HCT116 (cell line): ENCODE measurements around the gene CDK5RAP2. TPM values are rescaled to one million over a fixed set of nuclear protein-coding genes. Genes with fewer than 3 reads are reported as not detected.

ENCODE experiments used
- ATAC-seq: fragments of 200-7000 bp; cut with Tn5 transposase; 2 replicates; pipeline ENCODE4 v1.9.1; 2020; ENCODE audit warnings: mild to moderate bottlenecking, moderate library complexity
- BruUV-seq: library from RNA; stranded (reverse); fragments of 400-500 nt; replicated peaks from 2 replicates; lab custom pipeline; 2021; lab: Mats Ljungman, UMichigan
- CTCF ChIA-PET: fragments of 300-600 bp; sonication (Branson Sonifier 250); formaldehyde crosslinking; loops from one replicate; lab custom pipeline; 2021; ENCODE audit warnings: antibody characterized with exemption; lab: Charles Lee
- POLR2A ChIA-PET: fragments of 300-600, 350-600 bp; sonication (Branson Sonifier 250); formaldehyde crosslinking; loops from one replicate; lab custom pipeline; 2021; ENCODE audit warnings: antibody characterized with exemption; lab: Charles Lee
- RAD21 ChIA-PET, 2 experiments: fragments of 300-600 bp; sonication (Branson Sonifier 250); formaldehyde crosslinking; loops; one replicate each; lab custom pipeline; 2023; ENCODE audit warnings: low total read pairs in 2 of 2; ENCODE audit not compliant: uncharacterized antibody in 2 of 2, unreplicated experiment in 2 of 2, low non-redundant PET in 1 of 2; lab: Charles Lee
- DNase-seq: peaks from one replicate; pipeline ENCODE4 v3.0.0-alpha.2; 2010; ENCODE audit warnings: low read depth, low spot score
- H2AFZ ChIP-seq: fragments of 200-600 bp; shearing (Covaris generic), sonication (generic); 2 replicates; pipeline ENCODE4 v1.6.1; 2017; ENCODE audit warnings: low read depth, mixed run types, mixed read lengths, antibody characterized with exemption, low read length; ENCODE audit not compliant: poor library complexity, severe bottlenecking
- H3K27ac ChIP-seq: 2 replicates; pipeline ENCODE4 v1.5.1; 2012; ENCODE audit warnings: low read depth, low read length
- H3K27me3 ChIP-seq: fragments of 200-600 bp; sonication (generic); 2 replicates; pipeline ENCODE4 v1.6.1; 2016; ENCODE audit warnings: mixed run types, low read length, mixed read lengths; ENCODE audit not compliant: insufficient read depth
- H3K36me3 ChIP-seq, 2 experiments: fragments of 200-500 bp in 1 of 2; fragments of 200-600 bp in 1 of 2; sonication (Bioruptor generic) in 1 of 2; sonication (generic) in 1 of 2; 2 replicates each; pipeline versions ENCODE4 v1.5.1 to v1.6.1; 2014 to 2016; ENCODE audit warnings: low read length in 2 of 2, inconsistent platforms in 1 of 2, mixed read lengths in 1 of 2, mixed run types in 1 of 2; ENCODE audit not compliant: insufficient read depth in 2 of 2, control insufficient read depth in 1 of 2
- H3K4me1 ChIP-seq, 2 experiments: fragments of 200-600 bp in 1 of 2; sonication (generic) in 1 of 2; 2 replicates each; pipeline versions ENCODE4 v1.5.1 to v1.6.1; 2012 to 2017; ENCODE audit warnings: low read length in 2 of 2, inconsistent platforms in 1 of 2, mild to moderate bottlenecking in 1 of 2, mixed read lengths in 1 of 2, mixed run types in 1 of 2, moderate library complexity in 1 of 2; ENCODE audit not compliant: insufficient read depth in 2 of 2, control insufficient read depth in 1 of 2
- H3K4me2 ChIP-seq: fragments of 200-600 bp; sonication (generic); 2 replicates; pipeline ENCODE4 v1.6.1; 2017; ENCODE audit warnings: mixed run types, low read length, mixed read lengths
- H3K4me3 ChIP-seq, 2 experiments: fragments of 200-600 bp in 1 of 2; sonication (generic) in 1 of 2; replicated peaks in 1 of 2; 2 replicates each; pipeline ENCODE4 v1.5.1; 2011 to 2016; ENCODE audit warnings: low read length in 2 of 2, control low read depth in 1 of 2, low read depth in 1 of 2, mild to moderate bottlenecking in 1 of 2, mixed read lengths in 1 of 2, mixed run types in 1 of 2
- H3K79me2 ChIP-seq: fragments of 200-600 bp; sonication (generic); 2 replicates; pipeline ENCODE4 v1.6.1; 2017; ENCODE audit warnings: mild to moderate bottlenecking, mixed run types, low read length, moderate library complexity, mixed read lengths; ENCODE audit not compliant: insufficient read depth
- H3K9ac ChIP-seq: fragments of 200-600 bp; sonication (generic); 2 replicates; pipeline ENCODE4 v1.6.1; 2016; ENCODE audit warnings: low read length, mixed read lengths
- H3K9me2 ChIP-seq: fragments of 200-600 bp; sonication (generic), shearing (Covaris generic); 2 replicates; pipeline ENCODE4 v1.6.1; 2017; ENCODE audit warnings: mixed run types, mild to moderate bottlenecking, moderate library complexity; ENCODE audit not compliant: insufficient read depth
- H3K9me3 ChIP-seq, 2 experiments: fragments of 200-500 bp in 1 of 2; fragments of 200-600 bp in 1 of 2; sonication (Bioruptor generic) in 1 of 2; sonication (generic) in 1 of 2; 2 replicates each; pipeline ENCODE4 v1.6.1; 2014 to 2017; ENCODE audit warnings: low read length in 2 of 2, mixed read lengths in 2 of 2, inconsistent platforms in 1 of 2, low read depth in 1 of 2, mild to moderate bottlenecking in 1 of 2, mixed run types in 1 of 2, moderate library complexity in 1 of 2; ENCODE audit not compliant: control insufficient read depth in 1 of 2, insufficient read depth in 1 of 2
- H4K20me1 ChIP-seq: fragments of 200-600 bp; sonication (generic), shearing (Covaris generic); 2 replicates; pipeline ENCODE4 v1.6.1; 2017; ENCODE audit warnings: mixed run types, mild to moderate bottlenecking, moderate library complexity; ENCODE audit not compliant: insufficient read depth
- CTCF ChIP-seq, 3 experiments: fragments of 200-600 bp in 1 of 3; sonication (generic) in 1 of 3; IDR thresholded peaks in 2 of 3; conservative IDR thresholded peaks in 1 of 3; 2 replicates each; pipeline ENCODE4 v1.5.1; 2012 to 2017; ENCODE audit warnings: low read depth in 2 of 3, low read length in 2 of 3, antibody characterized with exemption in 1 of 3, borderline replicate concordance in 1 of 3, control low read depth in 1 of 3, mild to moderate bottlenecking in 1 of 3, mixed read lengths in 1 of 3, mixed run types in 1 of 3, moderate library complexity in 1 of 3; ENCODE audit not compliant: insufficient read depth in 1 of 3
- EGR1 ChIP-seq: IDR thresholded peaks from 2 replicates; pipeline ENCODE4 v1.6.1; 2012; ENCODE audit warnings: low read depth
- EZH2 ChIP-seq: fragments of 200-600 bp; sonication (generic); IDR thresholded peaks from 2 replicates; pipeline ENCODE4 v1.6.1; 2017; ENCODE audit warnings: antibody characterized with exemption, mixed run types
- MAX ChIP-seq: IDR thresholded peaks from 2 replicates; pipeline ENCODE4 v1.6.1; 2012
- POLR2A ChIP-seq: IDR thresholded peaks from 2 replicates; pipeline ENCODE4 v1.7.0; 2011; ENCODE audit warnings: borderline replicate concordance; ENCODE audit not compliant: insufficient read depth, insufficient read length; ENCODE audit errors: extremely low read depth
- POLR2AphosphoS5 ChIP-seq: IDR thresholded peaks from 2 replicates; pipeline ENCODE4 v1.6.1; 2011; ENCODE audit warnings: mild to moderate bottlenecking, low read depth, low read length, moderate library complexity
- RAD21 ChIP-seq: IDR thresholded peaks from 2 replicates; pipeline ENCODE4 v1.6.1; 2012; ENCODE audit warnings: low read depth, mild to moderate bottlenecking
- ZBTB33 ChIP-seq: IDR thresholded peaks from 2 replicates; pipeline ENCODE4 v1.6.1; 2011; ENCODE audit warnings: mild to moderate bottlenecking, low read length, moderate library complexity; ENCODE audit not compliant: insufficient replicate concordance; ENCODE audit errors: extremely low read depth
- intact Hi-C: fragments of 100-400 bp; cut with micrococcal nuclease; formaldehyde crosslinking; loops from 2 replicates; pipeline ENCODE4 v1.10.0; 2022
- total RNA-seq: library from RNA; stranded (reverse); gene quantifications from one replicate; pipeline ENCODE4 v1.2.1, GENCODE V29; 2021; ENCODE audit not compliant: unreplicated experiment

CDK5RAP2 gene
- total RNA-seq, 1 experiment from 2014 or later = 56.2 TPM

DNA sequence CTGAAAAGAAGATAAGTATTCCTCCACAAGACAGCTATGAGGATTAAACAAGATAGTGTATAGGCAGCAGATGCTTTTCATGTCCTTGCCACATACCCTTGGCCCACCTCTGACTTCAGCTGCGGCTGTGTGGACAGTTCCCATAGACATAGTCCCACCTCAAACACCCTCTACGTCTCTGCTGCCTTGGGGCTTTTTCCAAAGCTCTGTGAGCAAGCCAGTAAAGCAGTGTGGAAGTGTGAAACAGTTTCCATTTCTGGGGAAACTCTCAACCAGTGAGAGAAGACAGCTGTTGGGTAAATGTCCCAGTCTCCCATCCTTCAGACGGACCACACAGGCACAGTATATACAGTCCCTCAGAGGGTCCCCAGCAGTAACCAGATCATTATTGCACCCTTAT, 125.5 kb downstream of the CDK5RAP2 start:
- ChIA-PET POLR2A (no interaction called here), CTCF (no interaction called here)

More for the DNA sequence above, 125.5 kb downstream of the CDK5RAP2 start:
- no peak for DNase-seq
- H3K36me3 ChIP-seq = peaks cover 5 to 8% of the 10 kb centered on the region in 2 experiments; a peak in 1 of 4 replicates
- no peak for TF ChIP-seq POLR2A
- TF ChIP-seq RAD21 = no peak
- no peak for TF ChIP-seq ZBTB33
- no peak for TF ChIP-seq EGR1
- TF ChIP-seq CTCF (IDR thresholded peaks at IDR 0.05 in 2 of 3, conservative IDR thresholded peaks at IDR 0.05 in 1 of 3; ENCODE audit: borderline replicate concordance in 1 of 3, insufficient read depth in 1 of 3, low read depth in 2 of 3, low read length in 2 of 3) = no peak
- no peak for TF ChIP-seq MAX
- no peak for TF ChIP-seq POLR2AphosphoS5
- no peak for TF ChIP-seq EZH2
- H3K79me2 ChIP-seq = no peaks in the 10 kb centered on the region
- no peaks in the 10 kb centered on the region for H3K9me2 ChIP-seq
- no peaks in the 10 kb centered on the region for H3K27me3 ChIP-seq
- ATAC-seq = no peak
- no TSS peak for BruUV-seq
- no peak overlapping the region for H2AFZ ChIP-seq
- intact Hi-C loops = no loop called here
- H4K20me1 ChIP-seq = no peaks in the 10 kb centered on the region
- no peak overlapping the region for H3K4me3 ChIP-seq
- no peaks in the 10 kb centered on the region for H3K4me1 ChIP-seq
- H3K9ac ChIP-seq = no peak overlapping the region
- H3K4me2 ChIP-seq = no peak overlapping the region
- no peak overlapping the region for H3K27ac ChIP-seq
- no peaks in the 10 kb centered on the region for H3K9me3 ChIP-seq
- RAD21 ChIA-PET = no interaction called here
